ENCODE measurements around the gene HDAC11.

The HDAC11 gene

DNA sequence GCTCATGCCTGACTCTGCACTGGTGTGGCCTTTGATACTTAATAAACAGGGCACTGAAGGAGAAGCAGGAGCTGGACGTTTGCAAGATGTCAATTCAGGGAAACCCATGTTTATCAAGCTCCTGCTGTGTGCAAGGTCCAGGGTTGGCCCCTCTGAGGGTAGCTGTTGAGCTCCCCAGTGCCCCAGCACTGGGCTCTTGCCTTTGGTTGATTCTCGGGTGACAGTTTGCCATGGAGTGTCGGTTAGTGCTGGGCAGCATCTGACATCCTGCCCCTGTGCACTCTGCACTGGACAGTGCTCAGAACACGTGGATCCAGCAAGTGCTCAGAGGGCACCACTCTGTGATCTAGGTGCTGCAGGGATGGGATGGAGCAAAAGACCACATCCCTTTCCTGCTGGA, 7.3 kb downstream of the HDAC11 start:
- Histone ChIP-seq H3K79me2 (ENCODE audit: low read length) (no peaks in the 10 kb centered on the region), H3K9me3 (replicated peaks; ENCODE audit: insufficient read depth, low read length) (no peaks in the 10 kb centered on the region), H3K9ac (ENCODE audit: low read length) (no peak overlapping the region), H3K27ac (ENCODE audit: low read length) (no peak overlapping the region), H3K4me3 (ENCODE audit: low read length) (no peak overlapping the region), H3K4me2 (ENCODE audit: low read depth, low read length) (no peak overlapping the region), H3K4me1 (ENCODE audit: low read length) (no peaks in the 10 kb centered on the region), H3F3A (ENCODE audit: insufficient read depth, low read length) (no peaks in the 10 kb centered on the region), H2AFZ (ENCODE audit: low read length) (no peak overlapping the region), H4K20me1 (ENCODE audit: insufficient read depth, low read length) (no peaks in the 10 kb centered on the region), H3K27me3 (replicated peaks; ENCODE audit: insufficient read depth, low read length) (no peaks in the 10 kb centered on the region), H3K36me3 (replicated peaks; ENCODE audit: insufficient read depth, low read length) (no peaks in the 10 kb centered on the region), H3K9me2 (replicated peaks; ENCODE audit: insufficient read depth, low read length) (no peaks in the 10 kb centered on the region)
- TF ChIP-seq EZH2phosphoT487 (IDR thresholded peaks at IDR 0.05; ENCODE audit: low read length) (no peak), EZH2 (optimal IDR thresholded peaks at IDR 0.05; ENCODE audit: low read depth, low read length) (no peak), CTCF (IDR thresholded peaks at IDR 0.05; ENCODE audit: low read length) (no peak)
- DNase-seq = no peak

GRCh38 chr3:13491206-13491974, 11.3 kb downstream of the HDAC11 start:
- TF ChIP-seq CTCF (IDR thresholded peaks at IDR 0.05; ENCODE audit: low read length) (no peak), EZH2 (optimal IDR thresholded peaks at IDR 0.05; ENCODE audit: low read depth, low read length) (no peak), EZH2phosphoT487 (IDR thresholded peaks at IDR 0.05; ENCODE audit: low read length) (no peak)
- Histone ChIP-seq H3K9me2 (replicated peaks; ENCODE audit: insufficient read depth, low read length) (no peaks in the 10 kb centered on the region), H3K27ac (ENCODE audit: low read length) (no peak overlapping the region), H4K20me1 (ENCODE audit: insufficient read depth, low read length) (no peaks in the 10 kb centered on the region), H2AFZ (ENCODE audit: low read length) (no peak overlapping the region), H3K27me3 (replicated peaks; ENCODE audit: insufficient read depth, low read length) (no peaks in the 10 kb centered on the region), H3K9ac (ENCODE audit: low read length) (no peak overlapping the region), H3K4me3 (ENCODE audit: low read length) (no peak overlapping the region), H3K9me3 (replicated peaks; ENCODE audit: insufficient read depth, low read length) (no peaks in the 10 kb centered on the region), H3K79me2 (ENCODE audit: low read length) (no peaks in the 10 kb centered on the region), H3K4me1 (ENCODE audit: low read length) (no peaks in the 10 kb centered on the region), H3K36me3 (replicated peaks; ENCODE audit: insufficient read depth, low read length) (no peaks in the 10 kb centered on the region), H3F3A (ENCODE audit: insufficient read depth, low read length) (no peaks in the 10 kb centered on the region), H3K4me2 (ENCODE audit: low read depth, low read length) (no peak overlapping the region)
- DNase-seq = no peak

GRCh38 chr3:13492048-13492447, 11.9 kb downstream of the HDAC11 start:
- H3K4me1 ChIP-seq (ENCODE audit: low read length) = no peaks in the 10 kb centered on the region
- no peaks in the 10 kb centered on the region for H4K20me1 ChIP-seq (ENCODE audit: insufficient read depth, low read length)
- H3K4me2 ChIP-seq (ENCODE audit: low read depth, low read length) = no peak overlapping the region
- H3K9ac ChIP-seq (ENCODE audit: low read length) = no peak overlapping the region
- H2AFZ ChIP-seq (ENCODE audit: low read length) = no peak overlapping the region
- no peaks in the 10 kb centered on the region for H3F3A ChIP-seq (ENCODE audit: insufficient read depth, low read length)
- H3K79me2 ChIP-seq (ENCODE audit: low read length) = no peaks in the 10 kb centered on the region
- no peaks in the 10 kb centered on the region for H3K36me3 ChIP-seq (replicated peaks; ENCODE audit: insufficient read depth, low read length)
- no peak for TF ChIP-seq EZH2 (optimal IDR thresholded peaks at IDR 0.05; ENCODE audit: low read depth, low read length)
- TF ChIP-seq EZH2phosphoT487 (IDR thresholded peaks at IDR 0.05; ENCODE audit: low read length) = no peak
- no peak for TF ChIP-seq CTCF (IDR thresholded peaks at IDR 0.05; ENCODE audit: low read length)
- no peak overlapping the region for H3K27ac ChIP-seq (ENCODE audit: low read length)
- no peaks in the 10 kb centered on the region for H3K9me2 ChIP-seq (replicated peaks; ENCODE audit: insufficient read depth, low read length)
- no peaks in the 10 kb centered on the region for H3K9me3 ChIP-seq (replicated peaks; ENCODE audit: insufficient read depth, low read length)
- H3K27me3 ChIP-seq (replicated peaks; ENCODE audit: insufficient read depth, low read length) = no peaks in the 10 kb centered on the region
- no peak overlapping the region for H3K4me3 ChIP-seq (ENCODE audit: low read length)
- DNase-seq = no peak

Data from MM.1S (cell line).